A549 treated with AZD2906 at 1 μM for 4 hours (cell line): ENCODE data around the gene DESI1. TPM values are rescaled to one million over a fixed set of nuclear protein-coding genes. Genes with fewer than 3 reads are reported as not detected.

Experiments used
- total RNA-seq: library from RNA; stranded (reverse); fragments of 200-300 nt; extraction: Qiagen RNA extraction; gene quantifications from 5 replicates; pipeline ENCODE4 v1.2.3, GENCODE V29; 2022

The DESI1 gene
- total RNA-seq = 12.9 to 15.0 TPM (median 14.6 TPM) in 5 replicates

DNA sequence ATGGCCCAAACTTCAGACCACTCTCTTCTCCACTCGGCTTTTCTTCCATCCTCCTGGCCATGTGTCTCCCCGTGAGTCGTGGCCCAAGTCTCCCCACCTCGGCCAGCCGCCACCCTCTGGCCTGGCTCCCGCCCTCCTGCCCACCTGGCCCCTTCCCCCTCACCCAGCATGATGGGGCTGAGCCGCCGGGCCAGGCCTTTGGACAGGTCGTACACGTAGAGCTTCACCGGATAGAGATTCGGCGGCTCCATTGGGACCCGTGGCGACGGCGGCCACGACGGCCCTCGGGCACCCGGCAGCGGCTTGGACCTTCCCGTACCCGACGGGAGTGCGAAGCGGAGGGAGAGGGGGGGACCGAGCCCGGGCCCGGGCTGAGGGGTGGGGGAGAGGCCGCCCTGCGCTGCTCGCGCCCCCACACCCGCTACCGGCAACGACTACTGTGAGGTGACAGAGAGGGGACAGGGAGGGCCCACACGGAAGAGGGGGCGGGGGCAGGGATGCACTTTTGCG lies at the start of gene DESI1:
DESI1 (minus strand) TSS at position 455 of the 510 bp plus-strand sequence; CDS start at position 251, 204 bp downstream.

DNA sequence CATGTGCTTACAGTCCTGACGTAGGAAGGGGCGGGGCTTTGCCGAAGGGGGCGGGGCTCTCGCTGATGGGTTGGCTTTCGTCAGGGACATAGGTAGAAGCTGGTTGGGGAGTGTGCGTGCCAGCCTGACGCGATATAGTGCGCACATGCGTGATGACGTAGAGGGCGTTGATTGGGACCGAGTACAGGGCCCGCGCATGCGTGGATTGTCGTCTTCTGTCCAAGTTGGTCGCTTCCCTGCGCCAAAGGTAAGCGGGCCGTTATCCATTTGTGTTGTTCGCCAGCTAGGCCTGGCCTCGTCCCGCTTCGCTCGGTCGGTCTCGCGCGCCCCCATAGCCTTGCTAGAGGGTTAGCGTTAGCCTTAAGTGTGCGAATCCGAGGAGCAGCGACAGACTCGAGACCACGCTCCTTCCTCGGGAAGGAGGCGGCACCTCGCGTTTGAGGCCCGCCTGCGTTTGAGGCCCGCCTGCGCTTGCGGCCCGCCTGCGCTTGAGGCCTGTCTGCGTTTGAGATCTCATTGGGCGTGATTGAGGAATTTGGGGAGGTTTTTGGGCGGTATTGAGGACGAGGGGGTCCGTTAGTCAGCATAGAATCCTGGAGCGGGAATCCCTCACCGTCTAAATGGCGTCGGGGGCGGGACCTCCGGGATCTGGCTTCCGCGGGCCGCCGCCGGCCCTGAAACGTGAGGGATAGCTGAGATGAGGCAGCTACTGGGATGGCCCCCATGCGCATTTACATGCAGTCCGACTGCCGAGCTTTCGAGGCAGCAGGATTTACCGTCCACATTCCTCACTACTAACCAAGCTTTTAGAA lies 462 bp upstream of the DESI1 start, which contains the start of gene XRCC6:
XRCC6 (plus strand) TSS at position 197 of the 812 bp plus-strand sequence. CDS start 710 bp downstream, outside the sequence.

GRCh38 chr22:41589391-41590241 lies 31.2 kb downstream of the DESI1 start, which contains the start of gene PMM1:
PMM1 (minus strand) TSS chr22:41589840; CDS start chr22:41589805, 35 bp downstream.

Other genes with a start within 250 kb of the DESI1 start
- 0.86 to 1.0 TPM (median 0.92 TPM) in 5 replicates for gene TEF, start 239.1 kb downstream of the DESI1 start, total RNA-seq
- gene TOB2, start 174.2 kb downstream of the DESI1 start, total RNA-seq = 24.3 to 26.4 TPM (median 25.9 TPM) in 5 replicates
- 56.1 to 71.7 TPM (median 63.8 TPM) in 5 replicates for gene PHF5A, start 152.4 kb downstream of the DESI1 start, total RNA-seq
- 48.1 to 49.8 TPM (median 49.3 TPM) in 5 replicates for gene ACO2, start 151.9 kb downstream of the DESI1 start, total RNA-seq
- 24.3 to 47.1 TPM (median 40.7 TPM) in 5 replicates for gene POLR3H, start 76.6 kb downstream of the DESI1 start, total RNA-seq
- 1.9 to 3.0 TPM (median 2.1 TPM) in 5 replicates for gene CSDC2, start 60.0 kb downstream of the DESI1 start, total RNA-seq
- 26.3 to 31.9 TPM (median 30.1 TPM) in 5 replicates for gene PMM1, start 31.2 kb downstream of the DESI1 start, total RNA-seq
- 274 to 333 TPM (median 295 TPM) in 5 replicates for gene XRCC6, start 252 bp upstream of the DESI1 start, total RNA-seq
- gene SNU13, start 67.8 kb upstream of the DESI1 start, total RNA-seq = 96.4 to 198 TPM (median 177 TPM) in 5 replicates
- not detected in 5 replicates for gene MEI1, start 78.5 kb upstream of the DESI1 start, total RNA-seq
- gene CCDC134, start 179.6 kb upstream of the DESI1 start, total RNA-seq = 2.7 to 3.1 TPM (median 2.8 TPM) in 5 replicates
- 24.7 to 30.4 TPM (median 28.5 TPM) in 5 replicates for gene SREBF2, start 212.1 kb upstream of the DESI1 start, total RNA-seq